GM21360 (cell line): Measurements from ENCODE around the gene PAX8.

Source experiments
- ATAC-seq: cut with Tn5 transposase; IDR thresholded peaks from one replicate; pipeline ENCODE4 v1.9.1; 2021; ENCODE audit warnings: mild to moderate bottlenecking, moderate library complexity; ENCODE audit not compliant: unreplicated experiment

PAX8 gene

DNA sequence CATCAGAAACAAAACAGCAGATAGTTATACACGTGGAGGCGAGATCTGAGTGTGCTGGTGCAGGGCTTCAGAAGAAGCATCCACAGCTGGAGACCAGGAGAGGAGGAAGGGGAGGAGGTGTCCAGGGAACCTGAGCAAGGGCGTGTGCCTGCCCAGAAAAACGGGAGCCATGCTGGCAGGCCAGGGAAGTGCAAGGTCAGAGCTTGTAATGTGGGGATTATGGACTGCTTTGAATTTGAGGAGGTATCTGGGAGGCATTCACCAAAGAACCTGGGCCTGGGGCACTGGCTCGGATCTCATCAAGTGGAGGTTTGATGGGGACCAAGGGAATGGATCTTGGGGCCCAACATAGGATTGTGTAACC, 92.3 kb downstream of the PAX8 start:
- no peak for ATAC-seq

DNA sequence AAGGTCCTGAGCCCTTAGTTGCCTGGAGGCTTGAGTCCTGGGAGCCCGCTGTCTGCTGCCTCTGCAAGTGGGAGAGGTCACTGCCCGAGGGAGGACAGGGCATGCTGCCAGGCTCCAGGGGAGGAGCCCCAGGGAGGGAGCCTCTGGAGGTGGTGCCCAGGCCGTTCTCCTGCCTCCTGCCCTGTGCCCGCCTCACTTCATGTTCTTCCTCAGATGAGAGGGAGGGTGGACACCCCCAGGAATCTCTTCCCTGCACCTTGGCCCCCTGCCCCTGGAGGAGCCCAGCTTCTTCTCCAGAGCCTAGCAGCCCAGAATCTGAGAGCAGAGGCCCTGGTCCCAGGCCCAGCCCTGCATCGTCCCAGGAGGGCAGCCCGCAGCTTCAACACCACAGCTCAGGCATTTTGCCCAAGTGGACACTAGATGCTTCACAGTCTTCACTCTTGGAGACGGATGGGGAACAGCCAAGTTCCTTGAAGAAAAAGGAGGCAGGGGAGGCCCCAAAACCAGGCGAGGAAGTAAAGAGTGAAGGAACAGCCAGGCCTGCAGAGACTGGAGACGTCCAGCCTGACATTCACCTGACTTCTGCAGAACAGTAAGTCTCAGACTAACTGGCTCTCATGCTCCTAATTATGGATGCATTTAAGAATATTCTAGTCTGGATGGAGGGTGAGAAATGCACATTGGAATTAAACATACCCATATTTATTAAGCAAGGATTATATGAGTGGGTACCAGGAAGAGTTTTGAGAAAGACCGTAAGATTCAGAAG, 92.9 kb downstream of the PAX8 start:
- ATAC-seq, result no peak

GRCh38 chr2:113184531-113185230, 94.0 kb downstream of the PAX8 start:
- ATAC-seq, result no peak

DNA sequence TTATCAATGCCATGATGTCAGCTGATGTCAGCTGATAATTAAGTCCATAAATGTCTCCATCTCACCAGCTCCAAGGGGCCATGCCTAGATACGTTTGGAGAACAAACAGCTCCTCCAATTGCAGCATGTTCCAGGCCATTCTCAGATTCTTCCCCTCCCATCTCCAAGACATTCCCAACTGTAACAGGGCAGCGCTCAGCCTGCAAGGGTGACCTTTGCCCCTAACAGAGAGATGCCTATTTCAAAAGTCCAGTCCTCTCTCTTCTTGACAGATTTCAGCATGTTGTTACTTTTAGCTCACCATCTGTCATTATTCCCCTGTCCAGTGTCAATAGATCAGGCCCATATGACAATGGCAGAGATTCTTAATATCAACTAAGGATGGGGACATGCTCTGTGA, 95.0 kb downstream of the PAX8 start:
- no peak for ATAC-seq

DNA sequence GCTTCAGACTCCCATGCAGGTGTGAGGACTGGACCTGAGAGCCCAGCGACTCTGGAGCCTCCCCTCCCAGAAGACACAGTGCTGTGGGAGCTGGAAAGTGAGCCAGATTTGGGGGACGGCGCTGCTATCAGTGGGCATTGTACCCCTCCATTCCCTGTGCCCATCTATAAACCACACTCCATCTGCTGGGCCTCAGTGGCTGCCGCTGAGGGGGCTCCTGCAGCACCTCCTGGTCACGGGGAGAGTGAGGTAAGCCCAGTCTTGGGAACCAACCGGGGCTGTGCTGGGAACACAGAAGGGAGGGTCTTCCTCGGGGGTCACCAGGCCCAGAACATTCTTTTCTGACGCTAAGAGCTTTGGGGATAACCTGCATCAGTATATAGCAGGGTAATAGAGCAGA, 95.5 kb downstream of the PAX8 start:
- ATAC-seq, result no peak

- no peak for ATAC-seq
These were observed 96.1 kb downstream of the PAX8 start for GRCh38 chr2:113182471-113183260.

DNA sequence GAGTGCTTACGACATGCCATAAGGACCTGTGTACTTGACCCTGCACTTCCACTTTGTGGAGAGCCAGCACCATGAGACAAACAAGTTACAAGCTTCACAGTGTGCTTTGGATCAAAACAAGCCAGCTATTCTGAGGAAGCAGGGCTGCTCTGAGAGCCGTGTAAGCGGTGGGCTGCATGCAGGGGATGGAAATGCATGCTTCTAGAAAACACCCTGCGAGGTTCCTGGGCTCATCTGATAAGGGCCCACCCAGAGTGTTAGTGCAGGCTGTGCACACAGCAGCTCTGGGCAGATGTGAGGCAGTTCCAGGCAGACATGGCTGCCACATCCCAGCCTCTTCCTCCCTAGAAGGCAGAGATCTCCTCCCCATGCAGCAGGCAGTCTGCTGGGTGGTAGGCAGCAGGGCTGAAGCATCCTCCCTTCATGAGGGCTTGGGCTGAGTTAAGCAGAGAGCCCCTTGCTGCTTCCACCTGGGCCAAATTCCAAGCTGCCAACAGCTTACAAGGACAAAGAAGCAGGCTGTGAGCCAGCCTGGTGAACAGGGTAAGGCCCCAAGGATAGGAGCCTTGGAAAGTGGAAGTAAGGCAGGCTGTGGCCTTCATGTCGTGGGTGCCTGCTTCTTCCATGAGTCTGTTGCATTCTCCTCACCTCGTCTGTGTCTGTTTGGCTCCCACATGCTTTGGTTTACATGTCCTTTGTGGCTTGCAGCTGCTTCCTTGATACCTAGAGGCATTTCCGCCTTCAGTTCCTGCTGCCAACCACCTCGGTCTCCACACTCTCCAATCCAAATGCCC, 97.3 kb downstream of the PAX8 start:
- ATAC-seq, result no peak

GRCh38 chr2:113180131-113180946, 98.4 kb downstream of the PAX8 start:
- ATAC-seq, result no peak

GRCh38 chr2:113179446-113180045, 99.2 kb downstream of the PAX8 start:
- ATAC-seq, result no peak

DNA sequence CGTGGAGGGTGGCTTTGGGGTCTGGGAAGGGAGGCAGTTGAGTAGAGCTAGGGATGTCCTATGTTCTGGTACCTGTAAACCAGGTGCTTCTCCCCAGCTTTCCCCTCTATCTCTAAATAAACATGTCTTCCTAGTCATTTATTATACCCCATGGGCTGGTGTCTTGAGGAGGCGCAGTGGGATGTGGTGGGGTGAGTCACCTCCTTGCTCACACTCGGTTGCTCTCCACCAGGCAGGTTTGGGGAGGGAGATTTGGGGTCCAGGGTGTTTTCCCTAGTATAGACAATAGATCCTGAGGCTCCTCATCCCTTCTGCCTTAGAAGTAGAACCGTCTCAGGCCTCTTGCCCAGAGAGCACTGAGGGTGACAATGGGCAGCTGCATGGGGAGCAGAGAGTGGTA, 99.8 kb downstream of the PAX8 start:
- ATAC-seq, result no peak

GRCh38 chr2:113178069-113178746, 100.5 kb downstream of the PAX8 start:
- ATAC-seq, result no peak

GRCh38 chr2:113176696-113177355, 101.9 kb downstream of the PAX8 start:
- ATAC-seq, result no peak

- ATAC-seq, result no peak
These were observed 102.7 kb downstream of the PAX8 start for GRCh38 chr2:113175736-113176695.

- ATAC-seq, result peak; percentile 60
These were observed 103.6 kb downstream of the PAX8 start for GRCh38 chr2:113175042-113175628.

GRCh38 chr2:113174376-113174750, 104.4 kb downstream of the PAX8 start:
- no peak for ATAC-seq

GRCh38 chr2:113173542-113174375, 105.0 kb downstream of the PAX8 start, which contains the start of gene PSD4:
TSS of gene PSD4 (plus strand) at chr2:113173971. CDS start at chr2:113182457, 8,486 bp downstream.
- ATAC-seq, result peak; percentile 66
